GM21526 (cell line): Measurements from ENCODE around the gene C11orf42.
A peak's percentile ranks its signal among the peaks of the same experiment; 100 is the strongest.
"Not testable (repeated sequence)": the region's sequence is repeated elsewhere in the genome, so short reads cannot be mapped to it uniquely, and the experiment has no call there.

Source experiments
- ATAC-seq: cut with Tn5 transposase; IDR thresholded peaks from one replicate; pipeline ENCODE4 v1.9.1; 2021; ENCODE audit warnings: moderate library complexity; ENCODE audit not compliant: unreplicated experiment, low FRiP score

The C11orf42 gene

DNA sequence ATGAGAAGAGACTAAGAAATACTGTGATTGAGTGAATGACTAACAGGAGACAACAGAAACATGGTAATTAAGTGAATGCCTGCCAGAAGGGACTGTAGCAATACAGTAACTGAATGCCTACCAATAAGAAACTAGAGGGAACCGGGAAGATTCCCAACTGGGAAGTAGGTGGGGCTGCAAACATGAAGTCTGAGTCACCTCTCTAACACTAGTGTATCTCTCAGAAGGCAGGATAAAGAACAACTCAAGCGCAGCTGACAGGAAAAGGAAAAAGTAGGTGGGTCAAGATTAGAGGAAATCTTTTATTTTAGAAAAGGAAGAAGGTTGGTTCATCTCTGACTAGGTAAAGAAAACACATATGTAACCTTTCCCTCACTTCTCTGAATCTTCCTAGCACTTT is 14.0 kb downstream of the C11orf42 start:
- ATAC-seq, result no peak

DNA sequence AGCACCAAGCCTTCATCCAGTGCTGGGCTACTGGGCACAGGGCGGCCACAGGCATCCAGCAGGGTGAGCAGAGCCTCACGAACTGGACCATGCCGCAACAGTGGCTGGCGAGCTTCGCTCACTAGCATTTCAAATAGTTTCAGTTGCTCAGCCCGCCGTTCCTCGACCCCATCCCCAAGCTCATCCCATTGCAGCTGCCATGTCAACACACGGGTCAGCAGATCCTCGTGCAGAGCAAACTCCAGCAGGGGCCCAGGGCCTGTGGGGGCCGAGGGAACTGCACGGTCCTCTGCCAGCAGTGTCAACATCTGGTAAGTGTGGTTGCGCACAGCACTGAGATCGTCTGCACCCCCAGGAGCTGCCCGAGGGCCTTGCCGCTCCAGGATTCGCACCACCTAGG is 18.5 kb downstream of the C11orf42 start:
- ATAC-seq, result no peak

DNA sequence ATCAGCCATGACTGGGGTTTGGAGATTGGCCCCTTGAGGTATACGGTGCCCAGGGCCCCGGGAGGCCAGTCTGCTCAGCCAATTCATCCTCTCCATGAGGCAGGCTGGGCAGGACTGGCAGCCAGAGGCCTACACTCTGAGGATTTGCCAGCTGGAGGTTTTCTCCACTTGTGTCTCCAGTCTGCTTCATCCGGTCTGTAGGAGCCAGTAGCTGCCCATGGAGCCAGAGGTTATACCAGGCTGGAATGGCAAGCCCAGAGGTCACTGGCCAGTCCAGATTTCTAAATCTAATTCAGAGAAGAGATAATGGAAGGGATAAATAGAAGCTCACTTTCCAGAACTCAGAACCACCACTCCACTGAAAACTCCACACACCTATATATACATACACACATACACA is 19.1 kb downstream of the C11orf42 start:
- no peak for ATAC-seq

DNA sequence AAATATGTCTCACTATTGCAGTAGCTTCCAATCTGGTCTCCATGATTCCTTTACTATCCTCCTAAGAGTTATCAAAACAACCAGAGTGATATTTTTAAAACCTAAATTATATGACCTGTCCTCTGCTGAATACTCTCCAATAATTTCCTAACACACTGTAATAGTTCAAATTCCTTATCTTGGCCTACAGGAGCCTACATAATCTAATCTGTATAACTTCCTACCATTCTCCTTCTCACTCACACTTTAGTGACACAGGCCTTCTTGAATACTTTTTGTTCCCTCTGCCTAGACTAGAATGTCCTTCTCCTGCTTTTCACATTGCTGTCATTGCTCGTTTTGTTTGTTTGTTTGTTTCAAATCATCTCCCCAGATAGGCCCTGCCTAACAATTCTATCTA is 19.7 kb downstream of the C11orf42 start:
- ATAC-seq, result no peak

DNA sequence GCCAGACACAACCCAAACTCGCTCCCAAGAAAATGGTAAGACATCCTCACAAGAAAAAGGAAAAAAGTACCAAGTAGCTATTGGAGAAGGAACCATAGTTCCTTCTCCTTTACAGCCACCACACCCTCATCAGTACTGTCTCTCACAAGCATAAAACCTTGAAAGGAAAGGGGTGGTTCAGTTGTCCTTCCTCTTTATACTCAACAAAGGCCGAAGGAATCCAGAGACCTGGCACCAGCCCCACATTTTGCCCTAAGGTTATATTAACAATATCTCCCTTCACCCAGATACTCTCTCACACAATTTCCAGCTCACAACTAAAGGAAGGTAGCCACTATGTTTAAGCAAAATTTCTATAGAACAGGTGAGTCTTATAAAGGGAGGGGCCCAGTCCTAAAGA is 20.5 kb downstream of the C11orf42 start:
- ATAC-seq, result no peak

DNA sequence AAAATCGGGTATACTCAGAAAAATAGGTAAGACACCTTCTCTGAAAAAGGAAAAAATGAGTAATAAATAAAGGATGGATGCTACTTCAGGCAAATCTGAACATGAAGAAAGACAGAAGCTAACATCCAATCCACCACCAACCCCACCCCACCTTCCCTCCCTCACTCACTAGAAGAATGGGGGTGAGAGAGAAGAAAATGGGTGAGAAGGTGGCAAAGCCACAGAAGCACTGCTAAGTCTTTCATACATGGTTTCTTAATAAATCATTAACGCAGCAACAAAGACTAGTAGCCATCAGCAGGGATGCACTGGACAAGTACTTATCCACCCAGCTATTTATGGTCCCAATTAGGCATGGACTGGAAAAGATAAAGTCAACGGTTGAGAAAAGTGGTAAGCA is 23.2 kb downstream of the C11orf42 start:
- ATAC-seq, result no peak

DNA sequence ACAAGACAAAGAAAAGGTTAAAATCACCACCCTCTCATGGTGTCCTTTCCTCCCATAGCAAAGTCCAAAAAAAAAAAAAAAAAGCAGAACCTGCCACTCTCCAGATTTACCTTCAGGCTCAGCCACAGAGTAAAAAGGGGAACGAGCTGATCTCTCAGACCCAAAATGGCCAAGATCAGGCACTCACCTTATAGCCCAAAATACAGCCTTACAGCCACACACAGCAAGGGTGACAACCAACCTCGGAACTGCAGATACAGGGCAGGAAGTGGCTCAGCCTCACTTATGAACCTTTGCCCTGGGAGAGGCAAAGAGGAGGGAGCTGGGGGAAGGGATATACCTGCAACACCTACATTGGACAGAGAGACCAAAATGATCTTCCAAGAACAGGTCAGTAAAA is 24.6 kb downstream of the C11orf42 start:
- ATAC-seq, result no peak

DNA sequence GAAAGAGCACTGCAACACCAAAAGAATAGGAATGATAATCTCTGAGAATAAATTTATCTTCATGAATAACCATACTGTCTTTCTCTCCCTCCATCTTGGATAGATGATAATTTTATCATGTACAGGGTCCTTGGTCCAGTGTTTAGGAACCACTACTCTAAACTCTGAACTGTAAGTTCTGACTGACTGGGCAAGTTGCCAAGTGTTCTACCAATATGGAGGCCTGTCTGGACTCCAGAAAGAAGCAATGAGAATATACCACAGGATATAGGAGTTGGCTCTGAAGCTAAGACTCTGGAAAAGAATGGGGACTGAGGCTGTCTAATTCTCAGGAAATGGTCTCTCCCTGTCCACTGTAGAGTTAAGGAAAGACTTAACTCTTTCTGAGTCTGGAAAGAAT is 27.5 kb downstream of the C11orf42 start:
- no peak for ATAC-seq

DNA sequence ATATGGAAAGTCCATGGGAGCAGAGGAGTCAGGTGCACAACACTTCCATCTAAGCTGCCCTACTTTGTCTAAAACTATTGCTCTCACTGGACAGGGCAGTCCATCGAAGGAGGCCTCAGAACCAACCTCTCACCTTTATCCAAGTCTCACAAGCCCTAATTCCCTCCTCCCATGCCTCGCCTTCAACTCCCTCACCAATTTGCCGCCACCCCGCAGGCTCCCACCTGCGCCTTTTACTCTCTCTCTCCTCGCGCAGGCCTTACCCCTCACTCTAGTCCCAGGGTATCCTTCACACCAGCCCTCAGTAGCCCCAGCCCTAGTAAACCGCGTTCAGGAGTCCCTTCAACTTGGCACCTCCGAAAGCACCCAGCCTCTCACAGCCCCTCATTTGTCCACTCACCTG is 28.6 kb downstream of the C11orf42 start:
- no peak for ATAC-seq

DNA sequence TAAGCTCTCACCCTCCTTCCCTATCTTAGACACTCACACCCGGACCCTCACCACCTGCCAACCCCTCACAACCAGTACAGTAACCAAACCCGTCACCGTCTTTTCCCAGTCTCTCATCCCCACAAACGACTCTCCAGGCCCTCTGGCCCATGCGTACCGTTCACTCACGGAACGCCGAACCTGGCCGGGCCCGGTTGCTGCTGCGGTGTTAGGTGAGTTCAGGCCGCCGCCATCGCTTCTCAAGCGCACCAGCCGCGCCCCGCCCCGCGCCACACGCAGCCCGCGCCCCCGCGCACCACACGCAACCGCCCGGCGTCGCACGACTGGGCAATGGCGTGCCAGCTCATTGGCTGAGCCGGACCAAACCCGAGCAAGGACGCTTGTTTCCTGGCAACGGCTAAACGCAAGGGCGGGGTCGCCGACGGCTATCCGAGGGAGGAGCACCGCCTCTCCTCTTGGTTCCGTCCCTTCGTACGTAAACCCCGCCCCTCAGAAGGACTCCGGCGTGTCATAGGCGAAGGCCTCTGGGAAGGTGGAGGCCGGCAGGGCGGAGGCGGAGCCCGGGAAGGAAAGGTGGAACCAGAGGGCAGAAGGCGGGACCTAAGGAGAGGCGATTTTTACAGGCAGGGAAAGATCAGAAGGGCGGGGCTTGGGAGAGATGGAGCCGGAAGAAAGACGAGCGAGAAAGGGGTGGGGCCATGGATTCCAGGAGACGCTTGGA is 29.2 kb downstream of the C11orf42 start, which contains the start of gene FHIP1B:
Gene FHIP1B, minus strand, starts transcription at position 250 of the 721 bp plus-strand sequence. CDS start 10,120 bp downstream, outside the sequence.
- peak; percentile 97 for ATAC-seq

DNA sequence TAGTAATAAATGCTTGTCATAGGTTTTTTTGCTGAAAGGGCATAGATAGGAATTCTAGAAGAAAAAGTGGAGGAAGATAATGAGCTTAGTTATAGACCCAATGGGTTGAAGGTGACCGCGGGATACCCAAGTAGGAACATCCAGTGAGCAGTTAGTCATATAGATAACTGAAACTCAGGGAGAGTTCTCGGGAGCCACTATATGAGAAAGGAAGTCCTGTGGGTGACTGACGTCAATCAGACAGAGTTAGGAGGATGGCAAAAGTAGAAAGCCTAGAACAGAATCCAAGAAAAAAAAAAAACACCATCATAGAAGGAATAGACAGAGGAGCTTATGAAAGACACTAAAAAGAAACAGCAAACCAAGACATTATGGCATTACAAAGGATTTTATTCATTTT is 31.9 kb downstream of the C11orf42 start:
- no peak for ATAC-seq

DNA sequence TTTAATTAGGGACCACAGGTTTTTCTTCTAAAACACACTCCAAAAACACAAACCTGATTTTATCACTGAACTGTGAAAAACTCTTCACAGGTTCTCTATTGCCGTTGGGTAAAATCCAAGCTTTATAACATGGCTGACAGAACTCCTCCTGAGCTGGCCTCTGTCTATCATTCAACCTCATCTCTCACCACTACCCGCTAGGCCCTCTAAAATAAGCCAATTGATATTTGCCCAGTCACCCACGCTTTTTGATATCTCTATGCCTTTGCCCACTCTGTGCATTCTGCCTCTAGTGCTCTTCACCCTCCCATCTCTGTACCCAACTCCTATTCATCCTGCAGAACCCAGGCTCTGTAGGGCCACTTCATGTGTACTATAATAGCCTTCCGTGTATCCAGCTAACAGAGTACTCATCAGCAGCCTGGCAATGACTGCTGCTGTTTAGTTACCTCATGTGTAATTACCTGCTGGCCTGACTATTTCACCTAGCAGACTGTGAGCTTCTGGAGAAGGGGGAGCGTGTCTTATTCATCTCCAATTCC is 32.5 kb downstream of the C11orf42 start:
- ATAC-seq, result no peak

DNA sequence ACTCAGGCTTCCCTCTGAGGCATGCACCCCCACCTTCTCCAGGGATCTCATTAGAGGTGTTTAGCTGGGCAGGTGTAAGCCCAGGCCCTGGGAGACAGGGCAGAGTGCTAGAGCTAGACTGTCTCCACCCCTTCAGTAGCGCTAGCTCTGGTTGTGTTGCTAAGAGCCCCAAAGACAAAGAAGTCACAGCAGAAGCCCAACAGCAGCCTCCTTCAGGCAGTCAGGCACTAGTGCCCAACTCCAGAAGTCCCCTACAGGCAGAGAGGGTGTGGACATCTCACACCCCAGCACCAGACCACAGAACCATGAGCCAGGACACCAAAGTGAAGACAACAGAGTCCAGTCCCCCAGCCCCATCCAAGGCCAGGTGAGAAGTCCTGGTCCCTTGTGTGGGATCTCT is 33.5 kb downstream of the C11orf42 start, which contains the start of gene CNGA4:
Gene CNGA4, plus strand, starts transcription at position 188 of the 400 bp plus-strand sequence. Its CDS starts 118 bp downstream, at position 306.
- no peak for ATAC-seq

DNA sequence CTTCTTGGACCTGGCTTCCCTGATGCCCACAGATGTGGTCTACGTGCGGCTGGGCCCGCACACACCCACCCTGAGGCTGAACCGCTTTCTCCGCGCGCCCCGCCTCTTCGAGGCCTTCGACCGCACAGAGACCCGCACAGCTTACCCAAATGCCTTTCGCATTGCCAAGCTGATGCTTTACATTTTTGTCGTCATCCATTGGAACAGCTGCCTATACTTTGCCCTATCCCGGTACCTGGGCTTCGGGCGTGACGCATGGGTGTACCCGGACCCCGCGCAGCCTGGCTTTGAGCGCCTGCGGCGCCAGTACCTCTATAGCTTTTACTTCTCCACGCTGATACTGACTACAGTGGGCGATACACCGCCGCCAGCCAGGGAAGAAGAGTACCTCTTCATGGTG is 34.8 kb downstream of the C11orf42 start:
- no peak for ATAC-seq

DNA sequence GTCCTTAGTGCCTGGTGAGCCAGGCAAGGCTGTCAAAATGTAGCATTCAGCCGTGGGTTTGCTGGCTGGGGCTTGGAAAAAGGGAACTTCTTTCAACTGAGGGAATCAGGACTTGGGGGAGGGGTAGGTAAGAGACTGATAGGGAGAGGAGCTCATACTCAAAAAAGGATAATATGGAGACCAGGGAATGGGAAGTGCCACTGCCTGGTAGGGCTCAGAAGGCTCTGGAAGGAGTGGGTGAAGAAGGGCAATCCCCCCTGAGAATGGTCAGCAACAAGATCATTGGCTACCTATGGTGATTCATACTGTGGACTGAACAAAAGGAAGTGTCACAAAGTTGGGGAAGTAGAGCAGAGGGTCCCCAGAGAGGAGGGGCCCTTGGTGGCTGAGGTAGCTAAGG is 35.4 kb downstream of the C11orf42 start:
- no peak for ATAC-seq

DNA sequence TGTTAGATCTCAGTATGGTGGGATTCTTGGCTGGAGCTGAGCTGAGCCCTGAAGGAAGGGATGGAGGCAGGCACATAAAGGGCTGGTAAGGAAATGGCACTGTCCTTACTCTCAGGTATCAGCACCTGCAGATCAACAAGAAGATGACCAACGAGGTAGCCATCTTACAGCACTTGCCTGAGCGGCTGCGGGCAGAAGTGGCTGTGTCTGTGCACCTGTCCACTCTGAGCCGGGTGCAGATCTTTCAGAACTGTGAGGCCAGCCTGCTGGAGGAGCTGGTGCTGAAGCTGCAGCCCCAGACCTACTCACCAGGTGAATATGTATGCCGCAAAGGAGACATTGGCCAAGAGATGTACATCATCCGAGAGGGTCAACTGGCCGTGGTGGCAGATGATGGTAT is 36.0 kb downstream of the C11orf42 start:
- ATAC-seq, result no peak

DNA sequence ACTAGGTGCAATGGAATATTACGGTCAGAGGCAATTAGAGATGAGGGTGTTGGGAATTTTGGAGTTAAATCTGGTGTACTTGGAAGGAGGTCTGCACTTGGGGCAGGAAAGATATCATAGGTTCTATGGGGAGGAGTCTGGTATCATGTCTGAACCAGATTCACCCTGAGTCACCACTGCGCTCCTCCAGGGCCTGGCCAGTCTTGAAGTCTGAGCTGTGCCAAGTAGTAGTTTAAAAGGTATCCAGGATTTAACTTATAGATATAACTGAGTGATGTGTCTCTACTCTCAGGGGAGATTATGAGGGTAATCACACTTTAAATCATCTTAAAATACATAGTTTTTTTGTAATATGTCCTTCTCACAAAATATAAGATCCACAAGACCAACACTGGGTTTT is 40.2 kb downstream of the C11orf42 start:
- no peak for ATAC-seq

DNA sequence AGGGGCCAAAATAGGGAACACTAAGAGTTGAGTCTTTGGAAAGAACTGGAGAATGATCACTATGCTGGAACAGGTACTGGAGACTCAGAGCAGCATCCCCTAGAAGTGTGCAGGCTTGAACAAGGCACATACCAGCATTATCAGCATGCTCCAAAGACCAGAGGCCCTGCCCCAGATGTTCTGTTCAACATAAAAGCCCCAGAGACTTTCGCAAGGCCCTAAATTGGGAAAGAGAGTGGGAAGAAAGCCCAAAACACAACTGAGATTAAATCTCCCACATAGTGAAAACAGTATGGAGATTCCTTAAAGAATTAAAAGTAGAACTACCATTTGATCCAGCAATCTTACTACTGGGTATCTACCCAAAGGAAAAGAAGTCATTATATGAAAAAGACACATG is 42.9 kb downstream of the C11orf42 start:
- ATAC-seq, result no peak

DNA sequence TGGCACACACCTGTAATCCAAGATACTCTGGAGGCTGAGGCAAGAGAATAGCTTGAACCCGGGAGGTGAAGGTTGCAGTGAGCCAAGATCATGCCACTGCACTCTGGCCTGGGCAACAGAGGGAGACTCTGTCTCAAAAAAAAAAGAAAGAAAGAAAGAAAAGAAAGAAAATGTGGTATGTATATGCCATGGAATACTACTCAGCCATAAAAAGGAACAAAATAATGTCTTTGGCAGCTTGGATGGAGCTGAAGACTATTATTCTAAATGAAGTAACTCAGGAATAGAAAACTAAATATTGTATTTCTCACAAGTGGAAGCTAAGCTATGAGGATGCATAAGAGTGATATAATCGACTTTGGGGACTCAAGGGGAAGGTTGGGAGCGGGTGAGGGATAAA is 43.5 kb downstream of the C11orf42 start:
- not testable (repeated sequence) for ATAC-seq

DNA sequence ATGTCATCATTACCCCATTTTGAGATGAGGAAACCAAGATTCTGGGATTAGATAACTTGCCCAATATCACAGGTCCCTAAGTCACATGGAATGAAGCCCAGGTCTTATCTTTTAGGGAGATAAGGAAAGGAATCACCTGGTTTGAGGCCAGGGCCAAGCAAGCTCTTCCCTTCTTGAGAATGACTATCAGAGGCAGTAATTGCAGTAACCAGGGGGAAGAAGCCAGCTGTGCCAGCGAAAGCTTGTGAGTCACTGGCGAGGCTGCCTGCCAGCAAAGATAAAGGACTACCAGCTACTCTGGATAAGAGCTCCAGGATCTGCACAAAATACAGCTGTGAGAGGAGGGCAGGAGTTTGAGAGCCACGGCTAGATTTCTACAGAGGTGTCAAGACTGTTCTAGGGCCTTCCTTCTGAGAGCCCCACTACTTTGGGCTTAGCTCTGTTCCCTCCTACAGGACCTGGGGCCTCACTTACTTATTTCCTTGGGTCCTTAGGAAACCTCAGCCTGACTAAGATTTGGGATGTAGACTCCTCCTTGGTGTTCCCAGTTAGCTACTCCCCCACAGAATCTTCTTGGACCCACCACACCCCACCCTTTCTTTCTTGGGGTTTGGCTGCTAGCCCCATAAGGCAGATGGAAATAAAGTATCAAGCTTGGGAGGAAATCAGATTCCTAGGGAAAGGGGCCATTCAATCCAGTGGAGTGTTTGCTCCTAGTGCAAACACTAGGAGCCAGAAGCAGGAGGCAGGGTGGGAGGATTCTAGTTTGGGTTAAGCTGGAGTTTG is 44.6 kb downstream of the C11orf42 start:
- no peak for ATAC-seq

DNA sequence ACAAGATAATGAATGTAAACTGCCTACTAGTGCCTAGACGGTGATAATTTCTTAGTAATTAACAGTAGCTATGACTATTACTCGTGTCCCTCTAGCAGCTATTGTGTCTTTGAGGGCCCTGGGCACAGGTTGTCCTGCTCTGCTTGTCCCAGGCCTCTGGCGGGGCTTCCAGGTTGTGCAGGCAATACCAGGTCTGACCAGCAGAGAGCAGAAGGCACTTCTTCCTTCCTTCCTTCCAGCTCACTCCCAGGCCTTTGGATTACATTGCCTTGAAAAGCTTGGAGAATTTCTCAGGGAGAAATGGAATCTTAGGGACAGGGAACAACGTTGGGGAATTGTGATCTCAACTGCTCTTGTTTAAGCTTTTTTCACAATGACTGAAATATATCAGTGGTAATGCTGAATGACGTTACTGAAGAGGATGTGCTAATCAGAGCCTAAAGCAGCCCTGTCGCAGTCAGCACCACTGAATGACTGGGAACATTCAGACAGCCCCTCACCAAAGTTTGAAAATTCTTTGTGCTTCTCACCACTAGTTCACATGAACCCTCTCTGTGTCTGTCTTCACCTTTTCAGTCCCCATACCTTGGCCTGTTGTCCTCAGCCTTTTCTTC is 45.9 kb downstream of the C11orf42 start:
- ATAC-seq, result peak; percentile 70
